H9 (cell line): ENCODE data around the gene GALNS. TPM values are rescaled to one million over a fixed set of nuclear protein-coding genes. Genes with fewer than 3 reads are reported as not detected.
"Not testable (repeated sequence)": the region's sequence is repeated elsewhere in the genome, so short reads cannot be mapped to it uniquely, and the experiment has no call there.

ENCODE experiments used
- DNase-seq: peaks from one replicate; pipeline ENCODE4 v3.0.0-alpha.2; 2017
- H2AFZ ChIP-seq: one replicate; pipeline ENCODE4 v1.6.1; 2013; ENCODE audit warnings: mild to moderate bottlenecking, low read length, control low read depth, moderate library complexity
- H2AK5ac ChIP-seq: 2 replicates; pipeline ENCODE4 v1.6.1; 2013; ENCODE audit warnings: low read length, control low read depth, mixed read lengths; ENCODE audit not compliant: insufficient read length
- H2BK120ac ChIP-seq: one replicate; pipeline ENCODE4 v1.6.1; 2013; ENCODE audit warnings: low read depth, mild to moderate bottlenecking, low read length, control low read depth, inconsistent platforms; ENCODE audit not compliant: poor library complexity, severe bottlenecking
- H2BK12ac ChIP-seq: 2 replicates; pipeline ENCODE4 v1.6.1; 2013; ENCODE audit warnings: low read length, control low read depth, mixed read lengths, low read depth; ENCODE audit not compliant: insufficient read length
- H2BK15ac ChIP-seq: 2 replicates; pipeline ENCODE4 v1.6.1; 2013; ENCODE audit warnings: low read depth, low read length, control low read depth
- H2BK20ac ChIP-seq: one replicate; pipeline ENCODE4 v1.6.1; 2013; ENCODE audit warnings: low read depth, mild to moderate bottlenecking, low read length, control low read depth, inconsistent platforms; ENCODE audit not compliant: poor library complexity, severe bottlenecking
- H2BK5ac ChIP-seq: 2 replicates; pipeline ENCODE4 v1.6.1; 2013; ENCODE audit warnings: low read length, control low read depth, mixed read lengths; ENCODE audit not compliant: insufficient read length
- H3K14ac ChIP-seq: 2 replicates; pipeline ENCODE4 v1.6.1; 2013; ENCODE audit warnings: low read length, control low read depth; ENCODE audit not compliant: insufficient read depth
- H3K18ac ChIP-seq: 2 replicates; pipeline ENCODE4 v1.6.1; 2013; ENCODE audit warnings: low read depth, mild to moderate bottlenecking, mixed read lengths, low read length, control low read depth; ENCODE audit not compliant: insufficient read length
- H3K23ac ChIP-seq: 2 replicates; pipeline ENCODE4 v1.6.1; 2013; ENCODE audit warnings: low read length, control low read depth, mixed read lengths, low read depth; ENCODE audit not compliant: insufficient read length
- H3K23me2 ChIP-seq: 2 replicates; pipeline ENCODE4 v1.6.1; 2013; ENCODE audit warnings: low read depth, mild to moderate bottlenecking, mixed read lengths, low read length, control low read depth; ENCODE audit not compliant: insufficient read length, poor library complexity, severe bottlenecking
- H3K27ac ChIP-seq: 2 replicates; pipeline ENCODE4 v1.5.1; 2013; ENCODE audit warnings: low read length, control low read depth, mixed read lengths, low read depth; ENCODE audit not compliant: insufficient read length
- H3K27me3 ChIP-seq: 2 replicates; pipeline ENCODE4 v1.6.1; 2013; ENCODE audit warnings: low read length, control low read depth, inconsistent platforms; ENCODE audit not compliant: insufficient read depth
- H3K4ac ChIP-seq: 2 replicates; pipeline ENCODE4 v1.6.1; 2013; ENCODE audit warnings: low read depth, mild to moderate bottlenecking, control low read depth, inconsistent platforms, low read length, moderate library complexity
- H3K4me1 ChIP-seq: 2 replicates; pipeline ENCODE4 v1.6.1; 2013; ENCODE audit warnings: low read length, control low read depth, inconsistent platforms; ENCODE audit not compliant: insufficient read depth
- H3K4me2 ChIP-seq: 2 replicates; pipeline ENCODE4 v1.6.1; 2013; ENCODE audit warnings: low read length, control low read depth, mixed read lengths; ENCODE audit not compliant: insufficient read length, insufficient read depth
- H3K56ac ChIP-seq: 2 replicates; pipeline ENCODE4 v1.6.1; 2013; ENCODE audit warnings: low read depth, mild to moderate bottlenecking, mixed read lengths, low read length, control low read depth; ENCODE audit not compliant: insufficient read length
- H3K79me1 ChIP-seq: 2 replicates; pipeline ENCODE4 v1.6.1; 2013; ENCODE audit warnings: low read depth, mild to moderate bottlenecking, moderate library complexity, low read length, control low read depth, inconsistent platforms; ENCODE audit not compliant: insufficient read depth, poor library complexity, severe bottlenecking
- H3K79me2 ChIP-seq: 2 replicates; pipeline ENCODE4 v1.6.1; 2013; ENCODE audit warnings: low read length, control low read depth, inconsistent platforms; ENCODE audit not compliant: insufficient read depth
- H3K9ac ChIP-seq: 2 replicates; pipeline ENCODE4 v1.6.1; 2013; ENCODE audit warnings: low read length, control low read depth, mixed read lengths; ENCODE audit not compliant: insufficient read length; ENCODE audit errors: extremely low read depth
- H3K9me3 ChIP-seq: one replicate; pipeline ENCODE4 v1.6.1; 2013; ENCODE audit warnings: low read depth, low read length, inconsistent platforms; ENCODE audit not compliant: control insufficient read depth
- H3T11ph ChIP-seq: one replicate; pipeline ENCODE4 v1.6.1; 2013; ENCODE audit warnings: mild to moderate bottlenecking, low read length, control low read depth, inconsistent platforms
- H4K20me1 ChIP-seq: one replicate; pipeline ENCODE4 v1.6.1; 2013; ENCODE audit not compliant: control insufficient read depth, insufficient read length, insufficient read depth
- H4K5ac ChIP-seq: 2 replicates; pipeline ENCODE4 v1.6.1; 2013; ENCODE audit warnings: low read depth, mild to moderate bottlenecking, mixed read lengths, low read length, control low read depth; ENCODE audit not compliant: insufficient read length
- H4K8ac ChIP-seq: replicated peaks from 2 replicates; pipeline ENCODE4 v1.6.1; 2013; ENCODE audit warnings: low read length, control low read depth, mixed read lengths, low read depth; ENCODE audit not compliant: insufficient read length
- H4K91ac ChIP-seq: 2 replicates; pipeline ENCODE4 v1.6.1; 2013; ENCODE audit warnings: low read depth, mild to moderate bottlenecking, moderate library complexity, mixed read lengths, low read length, control low read depth; ENCODE audit not compliant: insufficient read length
- H3K27ac Mint-ChIP-seq, 3 experiments: 2 replicates in 2 of 3; 3 replicates in 1 of 3; pipeline ENCODE4 v1.8.0; 2020 to 2021; ENCODE audit warnings: mixed read lengths in 3 of 3, mild to moderate bottlenecking in 1 of 3, moderate library complexity in 1 of 3
- H3K27me3 Mint-ChIP-seq: 2 replicates; pipeline ENCODE4 v1.8.0; 2021; ENCODE audit warnings: low read depth, mild to moderate bottlenecking, moderate library complexity, mixed read lengths
- H3K36me3 Mint-ChIP-seq, 3 experiments: 2 replicates in 2 of 3; 3 replicates in 1 of 3; pipeline ENCODE4 v1.8.0; 2020 to 2021; ENCODE audit warnings: low read depth in 3 of 3, mixed read lengths in 3 of 3; ENCODE audit not compliant: insufficient read depth in 1 of 3
- H3K4me1 Mint-ChIP-seq, 2 experiments: 2 replicates each; pipeline ENCODE4 v1.8.0; 2020; ENCODE audit warnings: mixed read lengths in 2 of 2
- H3K4me3 Mint-ChIP-seq, 2 experiments: 2 replicates in 1 of 2; 3 replicates in 1 of 2; pipeline ENCODE4 v1.8.0; 2020 to 2021; ENCODE audit warnings: mild to moderate bottlenecking in 2 of 2, mixed read lengths in 2 of 2, moderate library complexity in 1 of 2
- H3K9me3 Mint-ChIP-seq, 2 experiments: 2 replicates in 1 of 2; 3 replicates in 1 of 2; pipeline ENCODE4 v1.8.0; 2020; ENCODE audit warnings: mild to moderate bottlenecking in 2 of 2, mixed read lengths in 2 of 2, moderate library complexity in 1 of 2
- CTCF ChIP-seq: fragments of 200-600 bp; sonication (generic); conservative IDR thresholded peaks from 3 replicates; pipeline ENCODE4 v1.8.0; 2021; ENCODE audit warnings: antibody characterized with exemption, mild to moderate bottlenecking
- WGBS: extraction: QIAGEN DNeasy Blood & Tissue Kit; methylation state at CpG from one replicate; pipeline ENCODE4 v1.1.7; 2013; ENCODE audit warnings: missing lambda C conversion rate, low lambda C conversion rate, mixed read lengths; ENCODE audit not compliant: insufficient read length; ENCODE audit errors: extremely low coverage; 5-methylcytosine and 5-hydroxymethylcytosine counted together
- total RNA-seq: library from RNA; stranded (reverse); gene quantifications from 2 replicates; pipeline ENCODE4 v1.2.1, GENCODE V29; 2021

Gene GALNS
- total RNA-seq, 1 experiment from 2014 or later = 20.3 TPM

GRCh38 chr16:88824256-88825077 lies 32.3 kb downstream of the GALNS start:
- H4K5ac ChIP-seq = no peak overlapping the region
- no peak overlapping the region for H3K23ac ChIP-seq
- no peak overlapping the region for H4K8ac ChIP-seq
- peaks cover 1 to 8% (median 6%) of the 10 kb centered on the region in 3 experiments; a peak in 3 of 7 replicates for H3K36me3 Mint-ChIP-seq
- no peak overlapping the region for H2BK120ac ChIP-seq
- no CpG with 5 or more reads among the region's 33 CpGs for WGBS
- H3K79me2 ChIP-seq = no peaks in the 10 kb centered on the region
- H2BK12ac ChIP-seq = no peak overlapping the region
- no peak overlapping the region for H2BK5ac ChIP-seq
- no peak overlapping the region for H3K27ac Mint-ChIP-seq
- H3T11ph ChIP-seq = no peak overlapping the region
- H3K9ac ChIP-seq = no peak overlapping the region
- H3K79me1 ChIP-seq = no peaks in the 10 kb centered on the region
- no peaks in the 10 kb centered on the region for H3K27me3 Mint-ChIP-seq
- no peaks in the 10 kb centered on the region for H4K20me1 ChIP-seq
- H3K9me3 Mint-ChIP-seq = no peaks in the 10 kb centered on the region
- no peak overlapping the region for H2BK15ac ChIP-seq
- H3K56ac ChIP-seq = no peak overlapping the region
- H3K4me1 Mint-ChIP-seq = no peaks in the 10 kb centered on the region
- no peak overlapping the region for H3K4ac ChIP-seq
- H3K4me1 ChIP-seq = no peaks in the 10 kb centered on the region
- no peak overlapping the region for H2AFZ ChIP-seq
- no peak overlapping the region; a peak in 1 of 5 replicates for H3K4me3 Mint-ChIP-seq
- H3K27me3 ChIP-seq = no peaks in the 10 kb centered on the region
- H3K23me2 ChIP-seq = no peaks in the 10 kb centered on the region
- H2AK5ac ChIP-seq = no peak overlapping the region
- H4K91ac ChIP-seq = no peak overlapping the region
- no peak for DNase-seq
- TF ChIP-seq CTCF = no peak
- H3K27ac ChIP-seq = no peak overlapping the region
- H3K9me3 ChIP-seq = no peaks in the 10 kb centered on the region
- H2BK20ac ChIP-seq = no peak overlapping the region
- no peak overlapping the region for H3K14ac ChIP-seq
- H3K4me2 ChIP-seq = no peak overlapping the region
- H3K18ac ChIP-seq = no peak overlapping the region

GRCh38 chr16:88823646-88824045 lies 33.1 kb downstream of the GALNS start:
- not testable (repeated sequence) for H4K20me1 ChIP-seq, H3K4ac ChIP-seq, H4K91ac ChIP-seq, H2BK120ac ChIP-seq, H3K14ac ChIP-seq, H3K79me1 ChIP-seq, H4K5ac ChIP-seq, DNase-seq, H3K56ac ChIP-seq, H3K79me2 ChIP-seq, H2BK12ac ChIP-seq, H2AFZ ChIP-seq, H3K36me3 Mint-ChIP-seq, H3K9me3 ChIP-seq, H2BK15ac ChIP-seq, H3K18ac ChIP-seq, H3K9me3 Mint-ChIP-seq, H3K23me2 ChIP-seq, H4K8ac ChIP-seq, H3K9ac ChIP-seq, H3K4me3 Mint-ChIP-seq, H3K27ac ChIP-seq, H3K27ac Mint-ChIP-seq, H3K4me1 Mint-ChIP-seq, H3K23ac ChIP-seq, H3K27me3 ChIP-seq, H3T11ph ChIP-seq, H3K4me1 ChIP-seq, H2BK5ac ChIP-seq, H3K4me2 ChIP-seq, H2BK20ac ChIP-seq, H3K27me3 Mint-ChIP-seq, H2AK5ac ChIP-seq
- WGBS = no CpG with 5 or more reads among the region's 31 CpGs
